H9 (cell line): ENCODE measurements around the gene INSC. TPM values are rescaled to one million over a fixed set of nuclear protein-coding genes. Genes with fewer than 3 reads are reported as not detected.

ENCODE experiments used
- DNase-seq: peaks from one replicate; pipeline ENCODE4 v3.0.0-alpha.2; 2017
- H2AFZ ChIP-seq: one replicate; pipeline ENCODE4 v1.6.1; 2013; ENCODE audit warnings: mild to moderate bottlenecking, low read length, control low read depth, moderate library complexity
- H2AK5ac ChIP-seq: 2 replicates; pipeline ENCODE4 v1.6.1; 2013; ENCODE audit warnings: low read length, control low read depth, mixed read lengths; ENCODE audit not compliant: insufficient read length
- H2BK120ac ChIP-seq: one replicate; pipeline ENCODE4 v1.6.1; 2013; ENCODE audit warnings: low read depth, mild to moderate bottlenecking, low read length, control low read depth, inconsistent platforms; ENCODE audit not compliant: poor library complexity, severe bottlenecking
- H2BK12ac ChIP-seq: 2 replicates; pipeline ENCODE4 v1.6.1; 2013; ENCODE audit warnings: low read length, control low read depth, mixed read lengths, low read depth; ENCODE audit not compliant: insufficient read length
- H2BK15ac ChIP-seq: 2 replicates; pipeline ENCODE4 v1.6.1; 2013; ENCODE audit warnings: low read depth, low read length, control low read depth
- H2BK20ac ChIP-seq: one replicate; pipeline ENCODE4 v1.6.1; 2013; ENCODE audit warnings: low read depth, mild to moderate bottlenecking, low read length, control low read depth, inconsistent platforms; ENCODE audit not compliant: poor library complexity, severe bottlenecking
- H2BK5ac ChIP-seq: 2 replicates; pipeline ENCODE4 v1.6.1; 2013; ENCODE audit warnings: low read length, control low read depth, mixed read lengths; ENCODE audit not compliant: insufficient read length
- H3K14ac ChIP-seq: 2 replicates; pipeline ENCODE4 v1.6.1; 2013; ENCODE audit warnings: low read length, control low read depth; ENCODE audit not compliant: insufficient read depth
- H3K18ac ChIP-seq: 2 replicates; pipeline ENCODE4 v1.6.1; 2013; ENCODE audit warnings: low read depth, mild to moderate bottlenecking, mixed read lengths, low read length, control low read depth; ENCODE audit not compliant: insufficient read length
- H3K23ac ChIP-seq: 2 replicates; pipeline ENCODE4 v1.6.1; 2013; ENCODE audit warnings: low read length, control low read depth, mixed read lengths, low read depth; ENCODE audit not compliant: insufficient read length
- H3K23me2 ChIP-seq: 2 replicates; pipeline ENCODE4 v1.6.1; 2013; ENCODE audit warnings: low read depth, mild to moderate bottlenecking, mixed read lengths, low read length, control low read depth; ENCODE audit not compliant: insufficient read length, poor library complexity, severe bottlenecking
- H3K27ac ChIP-seq: 2 replicates; pipeline ENCODE4 v1.5.1; 2013; ENCODE audit warnings: low read length, control low read depth, mixed read lengths, low read depth; ENCODE audit not compliant: insufficient read length
- H3K27me3 ChIP-seq: 2 replicates; pipeline ENCODE4 v1.6.1; 2013; ENCODE audit warnings: low read length, control low read depth, inconsistent platforms; ENCODE audit not compliant: insufficient read depth
- H3K4ac ChIP-seq: 2 replicates; pipeline ENCODE4 v1.6.1; 2013; ENCODE audit warnings: low read depth, mild to moderate bottlenecking, control low read depth, inconsistent platforms, low read length, moderate library complexity
- H3K4me1 ChIP-seq: 2 replicates; pipeline ENCODE4 v1.6.1; 2013; ENCODE audit warnings: low read length, control low read depth, inconsistent platforms; ENCODE audit not compliant: insufficient read depth
- H3K4me2 ChIP-seq: 2 replicates; pipeline ENCODE4 v1.6.1; 2013; ENCODE audit warnings: low read length, control low read depth, mixed read lengths; ENCODE audit not compliant: insufficient read length, insufficient read depth
- H3K56ac ChIP-seq: 2 replicates; pipeline ENCODE4 v1.6.1; 2013; ENCODE audit warnings: low read depth, mild to moderate bottlenecking, mixed read lengths, low read length, control low read depth; ENCODE audit not compliant: insufficient read length
- H3K79me1 ChIP-seq: 2 replicates; pipeline ENCODE4 v1.6.1; 2013; ENCODE audit warnings: low read depth, mild to moderate bottlenecking, moderate library complexity, low read length, control low read depth, inconsistent platforms; ENCODE audit not compliant: insufficient read depth, poor library complexity, severe bottlenecking
- H3K79me2 ChIP-seq: 2 replicates; pipeline ENCODE4 v1.6.1; 2013; ENCODE audit warnings: low read length, control low read depth, inconsistent platforms; ENCODE audit not compliant: insufficient read depth
- H3K9ac ChIP-seq: 2 replicates; pipeline ENCODE4 v1.6.1; 2013; ENCODE audit warnings: low read length, control low read depth, mixed read lengths; ENCODE audit not compliant: insufficient read length; ENCODE audit errors: extremely low read depth
- H3K9me3 ChIP-seq: one replicate; pipeline ENCODE4 v1.6.1; 2013; ENCODE audit warnings: low read depth, low read length, inconsistent platforms; ENCODE audit not compliant: control insufficient read depth
- H3T11ph ChIP-seq: one replicate; pipeline ENCODE4 v1.6.1; 2013; ENCODE audit warnings: mild to moderate bottlenecking, low read length, control low read depth, inconsistent platforms
- H4K20me1 ChIP-seq: one replicate; pipeline ENCODE4 v1.6.1; 2013; ENCODE audit not compliant: control insufficient read depth, insufficient read length, insufficient read depth
- H4K5ac ChIP-seq: 2 replicates; pipeline ENCODE4 v1.6.1; 2013; ENCODE audit warnings: low read depth, mild to moderate bottlenecking, mixed read lengths, low read length, control low read depth; ENCODE audit not compliant: insufficient read length
- H4K8ac ChIP-seq: replicated peaks from 2 replicates; pipeline ENCODE4 v1.6.1; 2013; ENCODE audit warnings: low read length, control low read depth, mixed read lengths, low read depth; ENCODE audit not compliant: insufficient read length
- H4K91ac ChIP-seq: 2 replicates; pipeline ENCODE4 v1.6.1; 2013; ENCODE audit warnings: low read depth, mild to moderate bottlenecking, moderate library complexity, mixed read lengths, low read length, control low read depth; ENCODE audit not compliant: insufficient read length
- H3K27ac Mint-ChIP-seq, 3 experiments: 2 replicates in 2 of 3; 3 replicates in 1 of 3; pipeline ENCODE4 v1.8.0; 2020 to 2021; ENCODE audit warnings: mixed read lengths in 3 of 3, mild to moderate bottlenecking in 1 of 3, moderate library complexity in 1 of 3
- H3K27me3 Mint-ChIP-seq: 2 replicates; pipeline ENCODE4 v1.8.0; 2021; ENCODE audit warnings: low read depth, mild to moderate bottlenecking, moderate library complexity, mixed read lengths
- H3K36me3 Mint-ChIP-seq, 3 experiments: 2 replicates in 2 of 3; 3 replicates in 1 of 3; pipeline ENCODE4 v1.8.0; 2020 to 2021; ENCODE audit warnings: low read depth in 3 of 3, mixed read lengths in 3 of 3; ENCODE audit not compliant: insufficient read depth in 1 of 3
- H3K4me1 Mint-ChIP-seq, 2 experiments: 2 replicates each; pipeline ENCODE4 v1.8.0; 2020; ENCODE audit warnings: mixed read lengths in 2 of 2
- H3K4me3 Mint-ChIP-seq, 2 experiments: 2 replicates in 1 of 2; 3 replicates in 1 of 2; pipeline ENCODE4 v1.8.0; 2020 to 2021; ENCODE audit warnings: mild to moderate bottlenecking in 2 of 2, mixed read lengths in 2 of 2, moderate library complexity in 1 of 2
- H3K9me3 Mint-ChIP-seq, 2 experiments: 2 replicates in 1 of 2; 3 replicates in 1 of 2; pipeline ENCODE4 v1.8.0; 2020; ENCODE audit warnings: mild to moderate bottlenecking in 2 of 2, mixed read lengths in 2 of 2, moderate library complexity in 1 of 2
- whole genome bisulfite sequencing: extraction: QIAGEN DNeasy Blood & Tissue Kit; methylation state at CpG from one replicate; pipeline ENCODE4 v1.1.7; 2013; ENCODE audit warnings: missing lambda C conversion rate, low lambda C conversion rate, mixed read lengths; ENCODE audit not compliant: insufficient read length; ENCODE audit errors: extremely low coverage; 5-methylcytosine and 5-hydroxymethylcytosine counted together
- total RNA-seq: library from RNA; stranded (reverse); gene quantifications from 2 replicates; pipeline ENCODE4 v1.2.1, GENCODE V29; 2021
- TF ChIP-seq, protein P1 (sequence below): fragments of 200-600 bp; sonication (generic); conservative IDR thresholded peaks from 3 replicates; pipeline ENCODE4 v1.8.0; 2021; ENCODE audit warnings: antibody characterized with exemption, mild to moderate bottlenecking

Gene INSC
- total RNA-seq, 1 experiment from 2014 or later: not detected

GRCh38 chr11:15180212-15180792 is 65.6 kb downstream of the INSC start:
- Histone ChIP-seq H2AK5ac (no peak overlapping the region), H3K4ac (no peak overlapping the region), H3K9ac (no peak overlapping the region), H3K14ac (no peak overlapping the region), H2BK5ac (no peak overlapping the region), H3K4me2 (no peak overlapping the region), H3K18ac (no peak overlapping the region), H3T11ph (no peak overlapping the region), H4K5ac (no peak overlapping the region), H3K27ac (no peak overlapping the region), H4K8ac (no peak overlapping the region), H4K20me1 (no peaks in the 10 kb centered on the region), H3K27me3 (no peaks in the 10 kb centered on the region), H3K23ac (no peak overlapping the region), H2BK20ac (no peak overlapping the region), H2AFZ (no peak overlapping the region), H3K9me3 (no peaks in the 10 kb centered on the region), H4K91ac (no peak overlapping the region), H3K79me2 (no peaks in the 10 kb centered on the region), H2BK15ac (no peak overlapping the region), H2BK12ac (no peak overlapping the region), H3K56ac (no peak overlapping the region), H3K4me1 (peaks cover 3% of the 10 kb centered on the region; the same call in 1 of the 2 replicates), H3K79me1 (no peaks in the 10 kb centered on the region), H2BK120ac (no peak overlapping the region), H3K23me2 (no peaks in the 10 kb centered on the region)
- Mint-ChIP-seq H3K9me3 (no peaks in the 10 kb centered on the region), H3K27ac (no peak overlapping the region), H3K36me3 (peaks cover 0 to 2% (median 0%) of the 10 kb centered on the region in 3 experiments; a peak in 1 of 7 replicates), H3K27me3 (peaks cover 2% of the 10 kb centered on the region; the same call in 1 of the 2 replicates), H3K4me3 (no peak overlapping the region), H3K4me1 (peaks cover 7 to 9% of the 10 kb centered on the region in 2 experiments)
- TF ChIP-seq, protein P1, sequence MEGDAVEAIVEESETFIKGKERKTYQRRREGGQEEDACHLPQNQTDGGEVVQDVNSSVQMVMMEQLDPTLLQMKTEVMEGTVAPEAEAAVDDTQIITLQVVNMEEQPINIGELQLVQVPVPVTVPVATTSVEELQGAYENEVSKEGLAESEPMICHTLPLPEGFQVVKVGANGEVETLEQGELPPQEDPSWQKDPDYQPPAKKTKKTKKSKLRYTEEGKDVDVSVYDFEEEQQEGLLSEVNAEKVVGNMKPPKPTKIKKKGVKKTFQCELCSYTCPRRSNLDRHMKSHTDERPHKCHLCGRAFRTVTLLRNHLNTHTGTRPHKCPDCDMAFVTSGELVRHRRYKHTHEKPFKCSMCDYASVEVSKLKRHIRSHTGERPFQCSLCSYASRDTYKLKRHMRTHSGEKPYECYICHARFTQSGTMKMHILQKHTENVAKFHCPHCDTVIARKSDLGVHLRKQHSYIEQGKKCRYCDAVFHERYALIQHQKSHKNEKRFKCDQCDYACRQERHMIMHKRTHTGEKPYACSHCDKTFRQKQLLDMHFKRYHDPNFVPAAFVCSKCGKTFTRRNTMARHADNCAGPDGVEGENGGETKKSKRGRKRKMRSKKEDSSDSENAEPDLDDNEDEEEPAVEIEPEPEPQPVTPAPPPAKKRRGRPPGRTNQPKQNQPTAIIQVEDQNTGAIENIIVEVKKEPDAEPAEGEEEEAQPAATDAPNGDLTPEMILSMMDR: no peak
- WGBS: no CpG with 5 or more reads among the region's 4 CpGs
- DNase-seq: no peak
